ENCODE data around the gene CCDC192. TPM values are rescaled to one million over a fixed set of nuclear protein-coding genes. Genes with fewer than 3 reads are reported as not detected.

The CCDC192 gene
- total RNA-seq, 1 donor from 2014 or later: not detected

DNA sequence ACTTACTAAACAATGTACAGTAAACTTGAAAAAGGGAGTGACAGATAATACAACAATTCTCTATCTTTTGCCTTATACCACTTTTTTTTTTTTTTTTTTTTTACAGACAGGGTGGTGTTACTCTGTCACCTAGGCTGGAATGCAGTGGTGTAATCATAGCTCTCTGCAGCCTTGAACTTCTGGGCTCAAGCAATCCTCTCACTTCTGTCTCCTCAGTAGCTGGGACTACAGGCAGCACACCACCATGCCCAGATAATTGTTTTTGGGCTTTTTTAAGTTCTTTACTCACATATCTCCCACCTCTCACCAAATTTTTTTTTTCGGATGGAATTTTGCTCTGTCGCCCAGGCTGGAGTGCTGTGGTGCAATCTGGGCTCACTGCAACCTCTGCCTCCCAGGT is 208.4 kb downstream of the CCDC192 start:
- DNase-seq (ENCODE audit: low spot score in 2 of 2): no peak
- Histone ChIP-seq H3K36me3 (no peaks in the 10 kb centered on the region), H3K9me3 (no peaks in the 10 kb centered on the region), H3K4me3 (no peak overlapping the region), H3K4me1 (no peaks in the 10 kb centered on the region), H3K27ac (no peak overlapping the region), H3K27me3 (no peaks in the 10 kb centered on the region)
- intact Hi-C loops (cut with DNase I): no loop called here
- TF ChIP-seq, protein P1, sequence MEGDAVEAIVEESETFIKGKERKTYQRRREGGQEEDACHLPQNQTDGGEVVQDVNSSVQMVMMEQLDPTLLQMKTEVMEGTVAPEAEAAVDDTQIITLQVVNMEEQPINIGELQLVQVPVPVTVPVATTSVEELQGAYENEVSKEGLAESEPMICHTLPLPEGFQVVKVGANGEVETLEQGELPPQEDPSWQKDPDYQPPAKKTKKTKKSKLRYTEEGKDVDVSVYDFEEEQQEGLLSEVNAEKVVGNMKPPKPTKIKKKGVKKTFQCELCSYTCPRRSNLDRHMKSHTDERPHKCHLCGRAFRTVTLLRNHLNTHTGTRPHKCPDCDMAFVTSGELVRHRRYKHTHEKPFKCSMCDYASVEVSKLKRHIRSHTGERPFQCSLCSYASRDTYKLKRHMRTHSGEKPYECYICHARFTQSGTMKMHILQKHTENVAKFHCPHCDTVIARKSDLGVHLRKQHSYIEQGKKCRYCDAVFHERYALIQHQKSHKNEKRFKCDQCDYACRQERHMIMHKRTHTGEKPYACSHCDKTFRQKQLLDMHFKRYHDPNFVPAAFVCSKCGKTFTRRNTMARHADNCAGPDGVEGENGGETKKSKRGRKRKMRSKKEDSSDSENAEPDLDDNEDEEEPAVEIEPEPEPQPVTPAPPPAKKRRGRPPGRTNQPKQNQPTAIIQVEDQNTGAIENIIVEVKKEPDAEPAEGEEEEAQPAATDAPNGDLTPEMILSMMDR (IDR thresholded peaks at IDR 0.05): no peak

DNA sequence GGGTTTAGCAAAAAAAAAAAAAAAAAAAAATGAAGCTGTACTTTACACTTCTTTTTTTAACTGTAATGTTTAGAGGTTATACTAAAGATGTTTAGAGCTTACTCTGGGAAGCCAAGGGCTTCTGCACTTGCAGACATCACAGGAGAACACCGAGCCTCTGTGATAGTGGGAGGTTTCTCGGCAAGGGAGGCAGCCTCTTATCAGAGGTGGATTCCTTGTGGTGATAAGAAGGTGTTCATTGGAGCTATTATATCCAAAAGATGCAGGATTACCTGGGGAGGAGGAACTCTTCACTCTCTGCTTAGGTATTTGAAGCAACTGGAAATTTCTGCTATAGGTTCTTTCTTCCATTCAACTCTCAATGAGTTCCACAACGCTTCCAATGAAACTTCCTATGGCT is 209.2 kb downstream of the CCDC192 start:
- Histone ChIP-seq H3K4me1 (no peaks in the 10 kb centered on the region), H3K4me3 (no peak overlapping the region), H3K36me3 (no peaks in the 10 kb centered on the region), H3K27ac (no peak overlapping the region), H3K27me3 (no peaks in the 10 kb centered on the region), H3K9me3 (no peaks in the 10 kb centered on the region)
- DNase-seq (ENCODE audit: low spot score in 2 of 2): no peak
- TF ChIP-seq, protein P1 (IDR thresholded peaks at IDR 0.05): no peak
- intact Hi-C loops (cut with DNase I): no loop called here

DNA sequence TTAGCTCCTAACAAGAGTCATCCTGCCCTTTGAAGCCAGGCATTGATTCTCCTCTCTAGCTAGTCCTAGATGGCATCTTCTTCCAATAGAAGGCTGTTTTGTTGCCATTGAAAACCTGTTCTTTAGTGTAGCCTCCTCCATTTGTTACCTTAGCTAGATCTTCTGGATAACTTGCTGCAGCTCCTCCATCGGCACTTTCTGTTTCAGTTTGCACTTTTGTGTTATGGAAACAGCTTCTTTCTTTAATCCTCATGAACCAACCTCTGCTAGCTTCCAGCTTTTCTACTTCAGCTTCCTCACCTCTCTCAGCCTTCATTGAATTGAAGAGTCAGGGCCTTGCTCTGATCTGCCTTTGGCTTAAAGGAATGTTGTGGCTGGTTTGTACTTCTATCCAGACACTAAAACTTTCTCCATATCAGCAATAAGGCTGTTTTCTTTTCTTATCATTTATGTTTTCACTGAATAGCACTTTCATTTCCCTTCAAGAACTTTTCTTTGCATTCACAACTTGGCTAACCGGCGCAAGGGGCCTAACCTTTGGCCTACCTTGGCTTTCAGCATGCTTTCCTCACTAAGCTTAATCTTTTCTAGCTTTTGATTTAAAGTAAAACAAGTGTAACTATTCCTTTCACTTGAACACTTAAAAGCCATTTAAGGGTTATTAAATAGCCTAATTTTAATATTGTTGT is 213.8 kb downstream of the CCDC192 start:
- intact Hi-C loops (cut with DNase I): no loop called here
- TF ChIP-seq, protein P1 (IDR thresholded peaks at IDR 0.05): no peak
- no peak overlapping the region for H3K27ac ChIP-seq

DNA sequence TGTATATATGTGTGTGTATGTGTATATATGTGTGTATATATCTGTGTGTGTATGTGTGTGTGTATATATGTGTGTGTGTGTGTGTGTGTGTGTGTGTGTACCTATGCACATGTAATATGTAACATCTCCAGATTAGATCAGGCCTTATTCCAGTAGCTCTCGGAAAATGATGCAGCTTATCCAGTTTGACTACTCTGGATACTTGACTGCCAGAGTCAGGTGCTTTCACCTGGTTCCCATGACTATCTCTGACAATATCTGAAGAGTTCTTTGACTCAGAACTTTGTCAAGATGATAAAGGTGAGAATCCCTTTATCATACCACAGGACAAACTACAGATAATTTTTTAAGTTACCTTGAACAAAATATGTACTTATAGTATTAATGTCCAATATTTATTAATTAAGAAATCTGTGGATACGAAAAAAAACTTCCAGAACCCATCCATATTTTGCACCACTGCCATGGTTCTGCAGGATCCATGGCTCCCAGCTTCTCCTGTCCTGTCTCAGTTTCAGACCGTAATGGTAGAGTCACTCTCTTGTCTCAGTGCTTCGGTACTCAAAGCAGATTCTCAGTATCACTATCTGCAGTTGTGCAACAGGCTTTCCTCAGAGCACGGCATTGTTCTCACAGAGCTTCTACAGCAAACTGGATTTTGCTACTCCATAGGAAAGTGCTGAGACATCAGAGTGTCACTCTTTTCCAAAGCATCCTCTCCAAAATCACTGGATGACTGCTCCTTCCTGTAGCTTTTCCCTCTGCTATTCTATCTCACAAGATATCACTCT is 216.0 kb downstream of the CCDC192 start:
- TF ChIP-seq, protein P1 (IDR thresholded peaks at IDR 0.05): no peak
- H3K4me3 ChIP-seq: no peak overlapping the region
- DNase-seq (ENCODE audit: low spot score in 2 of 2): no peak
- intact Hi-C loops (cut with DNase I): no loop called here
- no peaks in the 10 kb centered on the region for H3K4me1 ChIP-seq
- H3K27ac ChIP-seq: no peak overlapping the region
- no peaks in the 10 kb centered on the region for H3K9me3 ChIP-seq
- no peaks in the 10 kb centered on the region for H3K36me3 ChIP-seq
- no peaks in the 10 kb centered on the region for H3K27me3 ChIP-seq

More for the DNA sequence above, 213.8 kb downstream of the CCDC192 start:
- Histone ChIP-seq H3K9me3 (no peaks in the 10 kb centered on the region), H3K36me3 (no peaks in the 10 kb centered on the region), H3K4me3 (no peak overlapping the region), H3K4me1 (no peaks in the 10 kb centered on the region), H3K27me3 (no peaks in the 10 kb centered on the region)
- no peak for DNase-seq (ENCODE audit: low spot score in 2 of 2)

DNA sequence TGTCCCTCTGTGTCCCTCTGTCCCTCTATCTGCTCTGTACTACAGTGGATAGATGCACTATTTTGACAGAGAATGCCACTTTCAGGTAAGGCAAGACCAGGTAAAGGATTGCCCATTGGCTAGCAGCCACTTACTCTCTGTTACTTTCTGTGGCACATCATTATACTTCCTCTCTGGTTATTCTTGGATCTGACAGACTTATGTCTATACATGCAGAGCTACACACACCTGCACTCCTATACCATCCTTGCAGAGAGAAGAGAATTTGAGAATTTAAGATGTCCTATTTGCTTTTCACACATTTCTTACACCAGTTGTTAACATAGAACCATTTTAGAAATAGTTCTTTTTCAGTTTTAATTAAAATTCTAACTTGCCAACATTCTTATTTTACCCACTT is 216.6 kb downstream of the CCDC192 start:
- Histone ChIP-seq H3K27me3 (no peaks in the 10 kb centered on the region), H3K9me3 (no peaks in the 10 kb centered on the region), H3K27ac (no peak overlapping the region), H3K4me1 (no peaks in the 10 kb centered on the region), H3K36me3 (no peaks in the 10 kb centered on the region), H3K4me3 (no peak overlapping the region)
- intact Hi-C loops (cut with DNase I): no loop called here
- TF ChIP-seq, protein P1 (IDR thresholded peaks at IDR 0.05): no peak
- no peak for DNase-seq (ENCODE audit: low spot score in 2 of 2)

Measured in ascending aorta (tissue), 2 donors.